Glutamatergic neuron (in vitro differentiated cells): ENCODE data around the gene ZKSCAN5. TPM values are rescaled to one million over a fixed set of nuclear protein-coding genes. Genes with fewer than 3 reads are reported as not detected.

Source experiments
- DNase-seq: peaks from one replicate; pipeline ENCODE4 v3.0.0; 2022
- H3K27ac Mint-ChIP-seq: one replicate; pipeline ENCODE4 v1.8.0; 2020; ENCODE audit warnings: mild to moderate bottlenecking, mixed read lengths, inconsistent platforms; ENCODE audit not compliant: unreplicated experiment
- H3K27me3 Mint-ChIP-seq: one replicate; pipeline ENCODE4 v1.8.0; 2020; ENCODE audit warnings: mild to moderate bottlenecking, moderate library complexity, mixed read lengths, inconsistent platforms; ENCODE audit not compliant: unreplicated experiment
- H3K36me3 Mint-ChIP-seq: one replicate; pipeline ENCODE4 v1.8.0; 2020; ENCODE audit warnings: mild to moderate bottlenecking, mixed read lengths, inconsistent platforms; ENCODE audit not compliant: unreplicated experiment
- H3K4me1 Mint-ChIP-seq: one replicate; pipeline ENCODE4 v1.8.0; 2020; ENCODE audit warnings: mild to moderate bottlenecking, low read depth, mixed read lengths, inconsistent platforms; ENCODE audit not compliant: unreplicated experiment
- H3K4me3 Mint-ChIP-seq: one replicate; pipeline ENCODE4 v1.8.0; 2020; ENCODE audit warnings: mild to moderate bottlenecking, mixed read lengths, inconsistent platforms; ENCODE audit not compliant: unreplicated experiment
- H3K9me3 Mint-ChIP-seq: one replicate; pipeline ENCODE4 v1.8.0; 2020; ENCODE audit warnings: mild to moderate bottlenecking, moderate library complexity, mixed read lengths, inconsistent platforms; ENCODE audit not compliant: unreplicated experiment
- CTCF ChIP-seq: fragments of 200-600 bp; sonication (generic); IDR thresholded peaks from one replicate; pipeline ENCODE4 v1.5.0; 2021; ENCODE audit not compliant: partially characterized antibody, unreplicated experiment
- total RNA-seq: library from RNA; stranded (reverse); fragmentation: NEBNext Ultra II Directional; extraction: Animal tissue kit (Norgen Biotek cat#: 25700); gene quantifications from one replicate; pipeline ENCODE4 v1.2.1, GENCODE V29; 2021; ENCODE audit not compliant: unreplicated experiment

Gene ZKSCAN5
- total RNA-seq, 1 donor from 2014 or later = 18.7 TPM

- Mint-ChIP-seq H3K4me1 (peaks cover 3% of the 10 kb centered on the region), H3K9me3 (peaks cover 17% of the 10 kb centered on the region), H3K27me3 (peaks cover 19% of the 10 kb centered on the region), H3K27ac (no peak overlapping the region), H3K4me3 (no peak overlapping the region), H3K36me3 (no peaks in the 10 kb centered on the region)
- no peak for TF ChIP-seq CTCF
- DNase-seq = no peak
These were observed 36.0 kb upstream of the ZKSCAN5 start for GRCh38 chr7:99468336-99468918.

DNA sequence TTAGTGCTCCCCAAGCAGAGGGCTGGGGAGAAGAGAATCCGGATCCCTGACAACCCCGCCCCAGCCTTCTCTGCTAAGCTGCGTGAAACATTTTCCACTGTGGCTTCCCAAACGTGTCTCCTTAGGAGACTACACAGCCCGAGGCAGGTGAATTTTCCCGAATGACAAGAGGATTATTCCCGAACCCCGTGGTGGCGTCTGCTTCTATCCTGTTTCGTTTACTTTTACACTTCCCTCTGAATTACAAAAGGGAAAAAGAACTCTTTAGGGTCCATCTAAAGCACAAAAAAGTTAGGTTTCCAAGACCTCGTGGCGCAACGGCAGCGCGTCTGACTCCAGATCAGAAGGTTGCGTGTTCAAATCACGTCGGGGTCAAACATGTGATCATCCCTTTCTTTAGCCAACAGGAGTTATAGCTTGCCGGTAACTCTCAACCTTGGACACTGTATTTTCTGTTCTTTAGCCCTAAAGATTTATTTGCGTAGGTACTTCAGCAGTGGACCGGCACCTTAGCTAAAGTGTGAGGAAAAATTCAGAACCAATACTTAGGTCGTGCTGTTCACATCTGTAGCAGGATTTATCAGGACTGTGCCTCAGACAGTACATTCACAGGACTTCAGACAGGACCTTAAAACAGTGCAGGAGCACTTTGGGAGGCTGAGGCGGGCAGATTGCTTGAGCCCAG is 34.9 kb upstream of the ZKSCAN5 start:
- H3K36me3 Mint-ChIP-seq = no peaks in the 10 kb centered on the region
- TF ChIP-seq CTCF = no peak
- no peak overlapping the region for H3K4me3 Mint-ChIP-seq
- peaks cover 2% of the 10 kb centered on the region for H3K4me1 Mint-ChIP-seq
- peaks cover 17% of the 10 kb centered on the region for H3K9me3 Mint-ChIP-seq
- no peak for DNase-seq
- H3K27ac Mint-ChIP-seq = no peak overlapping the region
- peaks cover 19% of the 10 kb centered on the region for H3K27me3 Mint-ChIP-seq

DNA sequence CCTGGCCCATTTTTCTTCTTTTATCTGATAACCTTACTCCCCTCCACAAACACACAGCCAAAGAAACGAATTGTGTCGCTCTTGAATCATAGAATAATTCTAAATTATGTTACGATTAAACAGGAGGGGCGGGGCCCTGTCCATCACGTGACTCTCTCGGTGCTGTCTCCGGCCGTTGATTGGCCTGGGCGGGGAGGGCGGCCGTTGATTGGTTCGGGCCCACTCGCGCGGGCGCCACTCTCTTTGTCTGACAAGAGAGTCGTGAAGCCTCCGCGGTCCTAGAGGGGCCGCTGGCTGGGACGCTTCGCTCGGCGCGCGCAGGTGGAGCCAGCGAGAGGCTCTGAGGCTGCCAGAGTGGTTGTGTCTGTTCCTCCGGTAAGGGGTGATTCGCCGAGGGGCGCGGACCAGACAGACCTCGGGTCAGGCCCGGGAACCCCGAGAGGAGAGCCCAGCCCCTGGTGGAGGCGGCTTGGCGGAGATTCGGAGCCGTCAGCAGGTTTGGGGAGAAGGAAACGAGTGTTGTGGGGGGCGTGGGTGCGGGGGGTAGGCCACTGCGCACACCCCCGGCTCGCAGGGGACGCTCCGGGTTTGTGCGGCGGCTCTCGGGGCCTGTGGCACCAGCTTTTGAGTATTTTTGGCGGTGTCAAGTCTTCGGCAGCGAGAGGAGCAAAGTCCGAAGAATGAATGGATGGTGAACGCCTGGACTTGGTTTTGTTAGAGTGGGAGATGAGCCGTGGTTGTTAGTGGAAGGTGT is 31.7 kb upstream of the ZKSCAN5 start, which contains the start of gene ZNF789:
Gene ZNF789 (plus strand): TSS at position 330 of the 754 bp plus-strand sequence. CDS start 3,567 bp downstream, outside the sequence.
- Mint-ChIP-seq H3K4me3 (peak within 1 kb of the TSS; percentile 94), H3K36me3 (no peaks in the 10 kb centered on the region), H3K27ac (peak within 1 kb of the TSS; percentile 98), H3K9me3 (peaks cover 8% of the 10 kb centered on the region), H3K4me1 (no peaks in the 10 kb centered on the region), H3K27me3 (peaks cover 14% of the 10 kb centered on the region)
- no peak for TF ChIP-seq CTCF
- peak; percentile 99 for DNase-seq

DNA sequence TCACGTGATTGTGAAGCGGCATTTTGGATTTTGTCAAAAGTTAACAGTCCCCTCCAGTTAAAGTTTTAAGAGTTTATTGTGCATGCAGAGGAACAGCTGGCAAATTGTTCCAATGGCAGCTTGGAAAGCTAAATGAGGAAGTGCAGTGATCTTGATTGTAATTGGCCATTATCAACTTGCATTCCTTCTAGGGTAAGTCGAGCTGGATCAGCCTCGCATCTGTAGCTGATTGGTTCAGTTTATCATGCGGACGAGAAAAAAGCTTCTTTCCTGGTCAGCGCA is 31.2 kb upstream of the ZKSCAN5 start:
- no peak for TF ChIP-seq CTCF
- H3K27ac Mint-ChIP-seq = peak overlapping the region; percentile 98
- H3K4me3 Mint-ChIP-seq = peak overlapping the region; percentile 94
- H3K36me3 Mint-ChIP-seq = no peaks in the 10 kb centered on the region
- peaks cover 8% of the 10 kb centered on the region for H3K9me3 Mint-ChIP-seq
- H3K4me1 Mint-ChIP-seq = peaks cover 3% of the 10 kb centered on the region
- H3K27me3 Mint-ChIP-seq = peaks cover 16% of the 10 kb centered on the region
- DNase-seq = no peak

- H3K4me3 Mint-ChIP-seq = no peak overlapping the region
- no peaks in the 10 kb centered on the region for H3K36me3 Mint-ChIP-seq
- H3K27ac Mint-ChIP-seq = no peak overlapping the region
- H3K9me3 Mint-ChIP-seq = peaks cover 3% of the 10 kb centered on the region
- TF ChIP-seq CTCF = no peak
- H3K4me1 Mint-ChIP-seq = peaks cover 5% of the 10 kb centered on the region
- no peak for DNase-seq
- peaks cover 12% of the 10 kb centered on the region for H3K27me3 Mint-ChIP-seq
These were observed 28.4 kb upstream of the ZKSCAN5 start for GRCh38 chr7:99476107-99476506.
